Measurements from ENCODE around the gene FAF1.
A peak's percentile ranks its signal among the peaks of the same experiment; 100 is the strongest.
"Not testable (repeated sequence)": the region's sequence is repeated elsewhere in the genome, so short reads cannot be mapped to it uniquely, and the experiment has no call there.

FAF1 gene

DNA sequence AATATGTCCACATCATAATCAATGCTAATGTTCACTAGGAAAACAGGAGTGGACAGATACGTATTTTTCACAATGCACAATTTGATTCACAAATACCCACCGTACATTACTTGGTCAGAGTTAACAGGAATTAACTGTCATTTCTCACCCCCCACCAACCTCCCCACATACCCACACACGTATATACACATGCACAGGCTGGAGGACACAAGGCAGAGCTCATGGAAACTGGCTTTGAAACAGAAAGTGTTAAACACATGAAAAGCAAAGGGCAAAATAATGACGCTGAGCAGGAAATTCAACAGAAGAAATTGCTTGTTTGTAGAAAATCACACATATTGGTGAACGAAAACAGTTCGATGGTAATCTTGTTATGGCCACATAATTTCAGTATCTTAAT is 348.4 kb downstream of the FAF1 start:
- DNase-seq = peak; percentile 7

DNA sequence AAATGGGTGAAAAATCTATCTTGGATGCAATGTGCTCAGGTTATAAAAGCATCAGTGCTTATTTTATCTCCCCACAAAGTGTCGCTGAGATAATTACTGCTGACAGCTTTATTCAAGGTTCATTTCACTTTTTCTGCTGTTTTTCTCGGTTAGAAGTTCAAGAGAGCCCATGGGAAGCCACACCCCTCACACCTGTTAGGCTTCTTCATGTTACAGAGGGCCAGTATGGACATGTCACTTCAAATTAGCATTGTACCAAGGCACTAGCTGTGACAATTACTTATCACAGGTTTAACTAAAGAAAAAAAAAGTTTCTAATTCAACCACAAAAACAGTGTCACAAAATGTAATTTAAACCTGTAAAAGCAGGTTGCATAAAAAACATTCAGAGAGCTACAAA is 349.5 kb downstream of the FAF1 start:
- DNase-seq = no peak

DNA sequence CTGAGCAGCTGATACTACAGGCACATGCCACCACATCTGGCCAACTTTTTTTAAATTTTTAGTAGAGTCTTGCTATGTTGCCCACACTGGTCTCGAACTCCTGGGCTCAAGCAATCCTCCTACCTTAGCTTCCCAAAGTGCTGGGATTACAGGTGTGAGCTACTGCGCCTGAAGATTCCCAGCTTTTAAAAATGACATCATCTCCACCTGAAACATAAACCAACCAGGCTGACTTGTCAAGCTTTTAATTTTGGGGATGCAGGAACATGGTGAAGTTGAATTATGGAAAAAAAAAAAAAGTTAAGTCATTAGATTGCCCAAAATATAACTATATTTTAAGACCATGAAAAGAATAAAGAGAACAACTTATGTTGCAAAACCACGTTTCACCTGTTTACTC is 350.6 kb downstream of the FAF1 start:
- no peak for DNase-seq

DNA sequence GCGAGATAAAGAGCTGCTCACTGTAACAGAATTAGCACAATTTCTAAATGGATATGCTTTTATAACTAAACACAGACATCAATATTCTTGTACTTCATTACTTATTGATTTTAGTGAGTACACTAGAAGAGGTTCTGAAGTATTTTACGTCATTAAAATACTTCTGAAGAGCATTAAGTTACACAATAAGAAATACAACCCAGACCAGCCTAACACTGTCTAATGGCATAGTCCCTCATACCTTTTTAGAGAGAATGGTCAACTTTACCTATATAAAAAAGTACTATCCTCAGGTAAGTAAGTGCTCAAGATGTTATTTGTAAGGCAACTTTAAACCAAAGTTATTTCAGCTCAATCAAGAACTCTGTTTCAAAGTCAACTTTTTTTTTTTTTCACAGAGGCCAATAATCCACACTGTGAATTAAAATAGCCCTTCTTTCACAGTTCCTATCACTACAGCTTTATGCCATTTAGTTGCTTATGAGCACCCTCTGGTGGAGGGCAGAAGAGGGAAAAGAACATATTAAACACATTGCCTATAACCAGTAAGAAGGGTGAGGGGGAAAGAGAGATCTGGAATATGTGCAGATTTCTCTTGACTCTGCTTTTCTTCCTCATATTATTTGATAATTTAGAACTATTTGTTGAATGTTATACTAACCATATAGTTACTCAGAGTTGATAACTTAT is 354.7 kb downstream of the FAF1 start:
- peak; percentile 35 for DNase-seq

DNA sequence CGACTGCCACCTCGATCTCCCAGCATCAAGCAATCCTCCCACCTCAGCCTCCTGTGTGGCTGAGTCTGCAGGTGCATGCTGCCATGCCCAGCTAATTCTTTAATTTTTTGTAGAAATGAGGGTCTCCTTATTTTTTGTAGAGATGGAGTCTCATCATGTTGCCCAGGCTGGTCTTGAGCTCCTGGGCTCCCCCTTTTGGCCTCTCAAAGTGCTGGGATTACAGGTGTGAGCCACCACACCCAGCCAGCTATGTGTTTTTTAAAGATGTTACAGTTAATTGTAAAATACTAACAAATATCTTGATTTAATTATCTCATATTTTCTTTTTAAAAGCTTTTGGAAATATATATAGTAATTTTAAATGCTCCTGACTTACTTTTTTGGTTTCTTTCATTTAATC is 355.5 kb downstream of the FAF1 start:
- DNase-seq = no peak

DNA sequence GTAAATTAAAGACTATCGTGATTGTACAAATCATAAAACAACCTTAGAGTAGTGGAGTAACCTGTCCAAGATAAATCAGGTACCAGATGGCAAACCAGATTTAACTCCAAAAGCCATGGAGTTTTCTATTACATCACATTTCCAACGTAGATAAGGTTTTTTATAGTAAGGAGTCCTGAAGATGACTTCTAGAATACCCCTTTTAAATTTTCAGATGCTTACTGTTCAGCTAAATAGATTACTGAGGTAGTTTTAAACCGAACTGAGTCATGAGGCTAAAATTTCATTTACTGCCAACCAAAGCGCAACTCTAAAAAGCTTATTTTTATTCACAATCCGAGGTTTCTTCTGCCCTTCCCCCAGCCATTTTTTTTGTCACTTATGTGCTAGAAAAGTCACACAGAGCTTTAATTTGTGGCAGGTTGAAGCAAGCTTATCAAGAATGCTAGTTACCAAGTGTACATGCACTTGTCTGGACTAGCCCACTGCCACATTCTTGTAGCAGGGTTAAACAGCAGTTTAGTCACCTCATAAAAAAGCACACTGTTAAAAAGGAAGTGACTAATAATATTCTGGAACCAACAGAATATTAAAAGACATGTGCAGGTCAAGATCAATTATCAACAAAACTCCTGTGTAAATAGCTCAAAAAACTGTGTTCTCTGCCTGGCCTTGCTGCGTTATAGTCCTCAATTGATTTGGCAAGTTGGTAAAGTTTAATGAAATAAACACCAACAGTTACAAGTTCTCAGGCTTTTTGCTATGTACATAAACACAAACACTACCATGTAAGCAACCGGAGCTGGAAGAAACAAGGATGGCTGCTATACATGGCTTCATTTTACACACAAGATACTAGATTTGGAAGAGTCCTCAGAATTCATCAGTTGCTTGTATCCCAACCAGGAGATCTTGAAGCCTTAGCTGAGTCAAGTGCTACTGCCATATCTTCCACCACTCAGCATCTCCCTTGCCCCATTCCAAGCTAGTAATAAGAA is 356.5 kb downstream of the FAF1 start:
- no peak for DNase-seq

DNA sequence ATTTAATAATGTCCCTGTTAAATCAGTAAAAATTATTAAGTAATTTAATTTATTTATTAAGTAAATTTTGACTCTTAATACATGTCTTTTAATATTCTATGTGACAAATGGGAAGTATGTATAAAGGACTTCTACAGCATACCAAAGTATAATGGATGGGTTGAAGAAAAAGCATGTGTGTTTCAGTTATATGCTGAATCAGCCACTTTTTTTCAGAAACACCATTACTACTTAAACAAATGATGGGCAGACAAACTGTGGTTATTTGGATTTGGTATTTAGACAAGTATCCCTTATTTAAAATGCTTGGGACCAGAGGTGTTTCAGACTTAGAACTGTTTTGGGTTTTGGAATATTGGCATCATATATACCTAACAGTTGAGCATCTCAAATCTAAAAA is 360.5 kb downstream of the FAF1 start:
- no peak for DNase-seq

DNA sequence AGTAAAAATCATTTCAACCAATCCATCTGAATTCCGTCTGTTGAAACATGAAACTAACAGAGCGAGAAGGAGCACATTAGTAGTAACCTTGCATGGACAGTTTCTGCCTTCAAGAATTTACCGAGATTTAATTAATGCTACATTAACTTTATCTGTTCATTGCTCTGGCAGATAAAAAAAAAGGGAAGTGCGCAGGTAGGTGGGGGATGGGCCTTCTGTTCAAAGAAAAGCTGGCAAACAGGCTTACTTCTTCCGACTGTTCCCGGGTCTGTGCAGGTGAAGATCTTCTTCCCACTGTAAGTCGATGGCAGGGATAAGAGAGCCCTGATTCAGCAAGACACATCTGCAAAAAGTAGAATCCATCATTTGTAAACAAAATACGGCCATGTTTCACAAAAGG is 364.2 kb downstream of the FAF1 start:
- no peak for DNase-seq

DNA sequence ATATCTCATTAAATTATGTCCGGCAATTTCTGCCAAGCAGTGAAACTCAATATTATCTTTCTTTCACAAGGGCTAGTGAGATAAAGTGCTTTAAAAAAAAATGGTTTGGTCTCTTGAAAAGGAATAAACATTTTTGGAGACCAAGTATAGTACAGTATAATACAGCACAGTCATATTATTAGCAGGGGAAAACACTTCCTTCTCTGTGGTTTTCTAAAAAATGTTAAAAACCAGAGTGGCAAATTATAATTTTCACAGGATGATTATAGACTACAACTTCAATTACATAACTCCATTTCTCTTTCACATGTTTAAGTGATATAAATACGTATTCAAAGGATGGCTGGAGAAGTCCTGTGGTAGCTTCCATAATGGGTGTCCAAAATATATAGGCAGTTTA is 366.6 kb downstream of the FAF1 start:
- DNase-seq = no peak

DNA sequence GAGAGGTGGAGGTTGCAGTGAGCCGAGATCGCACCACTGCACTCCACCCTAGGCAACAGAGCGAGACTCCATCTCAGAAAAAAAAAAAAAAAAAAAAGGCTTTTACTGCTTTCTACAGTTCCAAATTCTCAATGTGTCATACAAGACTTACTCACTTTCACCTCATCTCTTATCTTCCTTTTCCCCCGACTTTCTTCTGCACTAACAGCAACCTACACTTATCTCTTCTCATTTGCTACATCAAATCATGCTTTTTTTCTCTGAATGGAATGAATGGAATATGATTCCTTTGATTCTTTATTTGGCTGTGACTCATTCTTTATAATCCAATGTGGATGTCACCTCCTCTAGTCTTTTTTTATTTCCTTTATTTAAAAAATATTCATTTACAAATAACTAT is 368.5 kb downstream of the FAF1 start:
- no peak for DNase-seq

DNA sequence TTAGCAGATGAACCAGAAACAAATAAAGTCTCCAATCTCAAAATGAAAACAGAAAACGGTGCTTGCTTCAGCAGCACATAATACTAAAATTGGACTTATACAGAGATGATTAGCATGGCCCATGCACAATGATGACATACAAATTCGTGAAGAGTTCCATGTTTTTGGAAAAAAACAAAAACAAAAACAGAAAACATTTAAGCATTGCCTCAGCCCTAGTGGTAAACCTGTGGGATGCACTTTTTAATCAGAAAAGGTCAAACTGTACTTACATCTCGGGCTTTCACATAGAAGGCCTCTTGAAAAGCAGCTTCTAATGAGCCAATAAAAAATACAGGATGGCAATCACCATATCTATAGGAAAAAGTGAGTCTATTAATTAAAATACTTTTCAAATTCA is 377.7 kb downstream of the FAF1 start:
- DNase-seq = no peak

DNA sequence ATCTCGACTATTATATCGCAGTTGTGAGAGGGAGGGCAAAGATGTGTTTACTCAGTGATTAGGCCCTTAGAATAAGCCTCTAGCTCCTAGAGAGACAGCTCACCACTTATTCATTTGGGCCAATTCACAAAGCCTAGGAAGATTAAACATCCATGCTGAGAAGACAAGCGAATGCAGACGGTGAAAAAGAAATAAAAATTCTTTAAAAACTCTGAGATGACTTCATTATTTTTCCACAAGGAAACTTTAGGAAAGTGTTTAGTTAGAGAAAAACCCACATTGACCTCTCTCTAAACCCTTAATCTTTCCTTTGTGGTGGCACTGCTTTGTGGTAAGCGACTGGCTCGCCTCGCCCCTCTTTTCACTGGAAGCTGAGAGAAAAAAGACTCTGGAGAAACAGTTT is 390.0 kb downstream of the FAF1 start:
- no peak for DNase-seq

DNA sequence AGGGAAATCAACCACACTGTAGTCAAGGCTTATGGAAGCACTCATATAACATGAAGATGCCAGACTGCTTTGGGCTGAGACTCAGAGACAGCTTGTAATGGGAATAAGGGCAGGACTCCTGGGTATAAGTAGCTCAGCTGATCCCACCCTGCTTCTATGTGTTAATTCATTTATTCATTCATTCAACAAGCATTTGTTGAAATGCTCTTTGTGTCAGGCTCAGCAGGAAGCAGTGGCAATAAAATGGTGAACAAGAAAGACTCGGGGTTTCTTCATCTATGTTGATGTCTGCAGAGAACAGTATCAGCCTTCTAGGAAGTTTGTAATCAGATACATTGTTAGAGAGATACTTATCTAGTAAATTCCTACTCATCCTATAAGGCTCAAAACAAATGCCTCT is 391.3 kb downstream of the FAF1 start:
- DNase-seq = no peak

DNA sequence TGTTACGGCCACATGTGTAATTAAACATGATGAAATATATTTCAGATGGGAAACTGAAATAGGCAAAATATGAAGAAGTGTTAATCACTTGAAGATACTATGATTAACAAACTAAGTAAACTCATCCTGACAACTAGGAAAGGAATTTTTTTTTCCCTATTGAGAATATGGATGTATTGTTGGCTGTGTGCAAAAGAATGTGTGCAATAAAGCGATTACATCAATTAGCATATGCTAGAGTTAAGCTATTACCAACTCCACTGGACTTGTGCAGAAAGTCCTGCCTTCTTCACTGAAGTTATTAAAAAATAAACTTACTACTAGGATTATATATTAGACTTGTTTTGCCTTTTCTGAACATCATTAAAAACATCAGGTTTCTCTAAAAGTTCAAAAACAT is 393.7 kb downstream of the FAF1 start:
- DNase-seq = no peak

DNA sequence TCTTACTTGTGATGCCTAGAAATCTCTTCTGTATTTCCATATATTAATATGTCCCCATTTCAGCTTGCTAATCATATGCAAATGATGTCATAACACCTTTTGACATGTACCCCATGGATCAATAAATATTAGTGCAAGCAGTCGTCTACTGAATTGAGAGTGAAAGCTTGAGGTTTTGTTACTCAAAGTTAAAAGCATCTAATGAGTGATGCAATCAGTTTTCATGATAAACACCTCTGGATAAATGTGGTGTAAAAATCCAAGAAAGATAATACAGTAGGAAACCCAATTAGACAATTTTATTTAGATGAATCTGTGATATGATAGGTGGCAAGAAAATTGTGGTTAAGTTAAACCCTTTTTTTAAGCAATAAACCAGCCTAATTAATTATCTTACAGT is 395.6 kb downstream of the FAF1 start:
- DNase-seq = no peak

DNA sequence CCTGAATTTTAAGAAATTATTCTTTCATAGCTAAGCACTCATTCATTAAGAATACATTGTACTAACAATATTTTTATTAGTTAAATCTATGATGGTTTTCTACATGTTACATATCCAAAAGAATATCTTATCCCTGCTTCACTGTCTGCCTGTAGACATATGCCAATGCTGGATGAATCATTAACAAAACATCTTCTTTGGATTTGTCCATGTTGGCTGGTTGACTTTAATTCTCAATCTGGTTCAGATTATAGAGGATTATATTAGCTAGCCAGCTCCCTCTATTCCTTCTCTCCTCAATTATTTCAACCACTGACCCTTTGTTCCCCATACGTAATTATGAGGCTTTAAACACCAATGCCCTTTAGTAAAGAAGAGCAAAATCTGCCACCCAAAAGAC is 398.0 kb downstream of the FAF1 start:
- DNase-seq = no peak

DNA sequence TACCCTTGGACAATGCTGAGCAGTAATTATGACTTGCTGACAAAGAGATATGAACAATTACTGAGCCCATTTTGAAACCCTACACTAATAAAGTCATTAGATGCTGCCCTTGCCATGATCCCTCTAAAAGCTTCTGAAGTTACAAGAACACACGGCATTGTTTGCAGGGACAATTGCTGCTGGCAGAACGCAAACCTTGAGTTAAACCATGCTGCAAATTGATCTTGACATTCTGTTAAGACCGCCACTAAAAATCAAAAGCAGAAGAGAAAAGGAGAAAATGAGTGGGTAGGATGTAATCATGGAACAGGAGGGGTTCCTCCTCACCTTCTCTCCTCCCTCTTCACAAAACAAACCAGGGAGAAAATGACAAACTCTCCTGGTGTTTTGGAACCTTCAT is 400.6 kb downstream of the FAF1 start:
- DNase-seq = no peak

DNA sequence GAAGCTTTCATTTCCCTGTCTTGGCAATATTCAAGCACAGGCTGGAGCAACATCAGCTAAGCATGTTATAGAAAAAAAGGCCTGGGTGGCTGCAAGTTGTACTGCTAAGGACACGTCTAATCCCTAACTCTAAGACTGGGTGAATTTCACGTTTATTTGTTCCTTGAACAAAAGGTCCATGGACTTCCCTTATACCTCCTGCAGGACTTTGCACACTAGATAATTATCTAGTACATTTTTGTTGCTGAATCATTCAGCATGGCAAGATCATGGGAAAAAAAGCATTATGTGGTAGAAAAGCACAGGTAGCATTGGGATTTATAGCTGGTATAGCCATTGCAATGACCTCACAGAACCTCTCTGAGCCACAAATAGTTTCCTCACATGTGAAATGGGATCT is 406.1 kb downstream of the FAF1 start:
- no peak for DNase-seq

DNA sequence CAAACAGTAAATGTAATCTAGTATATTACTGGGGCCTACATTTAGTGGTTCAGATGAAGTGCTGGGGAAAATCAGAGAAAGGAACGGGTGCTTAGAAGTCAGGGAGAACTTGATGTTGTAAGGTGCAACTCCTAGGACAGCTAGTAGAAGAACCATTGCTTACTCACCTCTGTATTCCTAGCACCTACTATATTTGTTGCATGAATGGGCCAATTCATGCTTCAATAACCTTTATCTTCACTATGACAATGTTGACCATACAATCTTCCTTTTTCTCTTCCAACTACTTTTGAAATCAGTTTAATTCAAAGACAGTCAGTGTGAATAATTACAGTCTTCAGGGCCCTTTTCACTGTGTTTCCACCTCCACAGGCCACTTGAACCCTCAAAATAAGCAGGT is 411.8 kb downstream of the FAF1 start:
- no peak for DNase-seq

DNA sequence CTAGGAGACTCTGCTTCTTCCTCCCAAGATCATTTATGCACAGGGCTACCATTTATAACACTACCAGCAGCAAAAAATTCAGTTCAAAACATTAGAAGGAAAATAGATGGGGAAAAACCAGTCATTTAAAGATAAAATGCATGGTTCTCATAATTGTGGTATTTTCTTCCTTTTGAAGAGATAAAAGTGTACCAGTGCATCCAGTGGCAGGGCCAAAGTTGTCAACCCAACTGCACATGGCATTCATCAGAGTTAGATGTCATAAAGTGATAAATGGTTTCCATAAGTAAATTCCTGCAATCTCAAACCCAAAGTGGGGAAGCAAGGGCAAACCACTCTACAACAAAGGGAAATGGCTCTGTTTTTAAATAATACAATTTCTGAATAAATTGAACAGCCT is 417.7 kb downstream of the FAF1 start:
- DNase-seq = no peak

DNA sequence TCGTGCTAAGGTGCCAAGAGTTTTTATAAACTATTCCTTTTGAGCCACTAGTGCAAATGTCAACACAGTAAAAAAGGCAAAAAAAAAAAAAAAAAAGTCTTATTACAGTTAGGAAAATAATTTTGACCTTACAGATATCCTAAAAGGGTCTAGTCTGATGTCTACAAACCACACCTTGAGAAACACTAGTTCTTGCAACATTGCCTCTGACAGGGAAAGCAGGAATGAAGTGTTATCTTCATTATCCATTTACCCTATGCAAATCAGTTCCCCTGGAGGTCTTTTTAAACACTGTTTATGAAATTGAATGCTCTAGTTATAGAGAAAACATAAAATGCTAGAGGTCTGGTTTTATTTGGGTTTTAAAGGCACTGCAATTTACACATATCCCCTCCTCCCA is 421.6 kb downstream of the FAF1 start:
- no peak for DNase-seq

DNA sequence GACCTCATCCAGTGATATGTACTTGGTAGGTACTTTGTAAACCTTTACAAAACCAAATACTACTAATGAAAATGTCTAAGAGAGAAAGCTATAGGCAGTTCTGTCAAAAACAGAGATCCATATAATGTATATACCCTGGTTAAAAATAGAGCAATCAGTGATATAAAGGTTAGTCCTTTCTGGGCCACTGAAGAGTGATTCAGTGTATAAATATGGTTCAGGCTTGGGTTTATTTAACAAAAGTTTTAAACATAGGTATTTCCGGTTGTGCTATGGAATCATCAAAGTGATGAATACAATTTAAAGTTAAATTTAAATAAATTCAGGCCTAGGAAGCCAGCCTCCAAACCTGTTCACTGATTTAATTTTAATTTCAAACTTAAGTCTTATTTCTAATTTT is 428.5 kb downstream of the FAF1 start:
- no peak for DNase-seq

DNA sequence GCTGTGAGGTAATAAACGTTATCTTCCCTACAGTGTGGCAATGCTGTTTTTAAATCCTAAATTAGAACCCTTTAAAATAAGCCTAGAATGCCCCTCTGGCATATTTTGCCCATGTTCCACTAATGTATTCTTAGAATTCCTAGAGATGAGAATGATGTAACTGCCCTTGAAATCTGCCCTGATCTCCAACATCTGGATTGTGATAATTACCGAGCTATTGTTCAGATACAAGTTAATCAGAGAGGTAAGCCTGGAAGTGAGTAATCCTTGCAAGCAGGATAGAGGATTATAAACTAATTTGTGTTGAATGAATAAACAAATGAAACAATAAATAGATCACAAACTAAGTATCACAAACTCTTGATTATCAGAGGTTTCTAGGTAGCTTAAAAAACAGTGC is 429.0 kb downstream of the FAF1 start:
- DNase-seq = no peak

DNA sequence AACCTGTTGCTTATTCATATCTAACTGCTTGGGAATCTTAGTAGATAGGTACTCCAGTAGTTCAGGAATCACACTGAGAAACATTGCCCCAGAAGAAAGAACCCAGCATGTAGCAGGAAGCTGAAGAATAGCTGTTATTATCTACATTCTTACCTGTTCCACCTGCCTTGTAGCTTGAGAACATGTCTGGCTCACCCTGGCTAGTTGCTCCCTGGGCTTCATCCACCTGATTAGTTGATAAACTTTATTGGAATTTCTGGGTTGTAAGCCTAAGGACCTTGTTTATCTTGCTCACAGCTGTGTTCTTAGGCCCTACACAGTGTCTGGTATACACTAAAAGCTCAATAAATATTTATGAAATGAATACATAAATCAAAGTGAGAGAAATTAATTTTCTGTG is 430.6 kb downstream of the FAF1 start:
- no peak for DNase-seq

DNA sequence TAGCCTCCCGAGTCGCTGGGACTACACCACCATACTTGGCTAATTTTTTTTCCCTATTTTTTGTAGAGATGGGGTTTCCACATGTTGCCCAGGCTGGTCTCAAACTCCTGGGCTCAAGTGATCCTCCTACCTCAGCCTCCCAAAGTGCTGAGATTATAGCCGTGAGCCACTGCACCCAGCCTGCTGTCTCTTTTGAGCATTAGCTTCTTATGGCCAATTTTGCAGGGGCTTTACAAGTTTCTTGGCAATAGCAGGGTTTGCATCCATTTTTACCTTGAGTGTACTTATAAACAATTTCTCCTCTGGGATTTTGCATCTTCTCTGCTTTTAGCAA is 432.1 kb downstream of the FAF1 start:
- DNase-seq = not testable (repeated sequence)

Data from activated CD4-positive, alpha-beta T cell treated with anti-CD3 and anti-CD28 coated beads, Interleukin-2, Interleukin-6, amounts not matched to agents 100 ng/mL and 50 ng/mL, durations not matched to agents 16 hours and 8 hours (primary cell).